D721Med (cell line): ENCODE results near the gene CRABP2.

ENCODE experiments used
- DNase-seq: peaks from one replicate; pipeline ENCODE4 v3.0.0; 2011; ENCODE audit warnings: low spot score; ENCODE audit not compliant: insufficient read length
- FAIRE-seq: peaks from 2 replicates; lab custom pipeline; 2011; peaks lifted over from hg19 to GRCh38; lab: Jason Lieb, UNC
- TF ChIP-seq, protein P1 (sequence below): IDR thresholded peaks from 2 replicates; pipeline ENCODE4 v1.5.1; 2012; ENCODE audit warnings: mild to moderate bottlenecking, control low read depth; ENCODE audit not compliant: insufficient read depth; ENCODE audit errors: missing control alignments

Gene CRABP2

DNA sequence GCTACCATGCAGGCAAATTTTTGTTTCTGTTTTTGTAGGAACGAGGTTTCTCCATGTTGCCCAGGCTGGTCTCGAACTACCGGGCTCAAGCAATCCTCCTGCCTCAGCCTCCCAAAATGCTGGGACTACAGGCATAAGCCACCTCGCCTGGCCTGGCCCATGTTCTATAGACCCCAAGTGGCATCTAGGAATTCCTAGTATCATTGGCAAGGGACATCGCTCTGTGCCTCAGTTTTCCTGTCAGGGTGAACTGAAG lies 42.7 kb downstream of the CRABP2 start:
- FAIRE-seq = no peak
- TF ChIP-seq, protein P1, sequence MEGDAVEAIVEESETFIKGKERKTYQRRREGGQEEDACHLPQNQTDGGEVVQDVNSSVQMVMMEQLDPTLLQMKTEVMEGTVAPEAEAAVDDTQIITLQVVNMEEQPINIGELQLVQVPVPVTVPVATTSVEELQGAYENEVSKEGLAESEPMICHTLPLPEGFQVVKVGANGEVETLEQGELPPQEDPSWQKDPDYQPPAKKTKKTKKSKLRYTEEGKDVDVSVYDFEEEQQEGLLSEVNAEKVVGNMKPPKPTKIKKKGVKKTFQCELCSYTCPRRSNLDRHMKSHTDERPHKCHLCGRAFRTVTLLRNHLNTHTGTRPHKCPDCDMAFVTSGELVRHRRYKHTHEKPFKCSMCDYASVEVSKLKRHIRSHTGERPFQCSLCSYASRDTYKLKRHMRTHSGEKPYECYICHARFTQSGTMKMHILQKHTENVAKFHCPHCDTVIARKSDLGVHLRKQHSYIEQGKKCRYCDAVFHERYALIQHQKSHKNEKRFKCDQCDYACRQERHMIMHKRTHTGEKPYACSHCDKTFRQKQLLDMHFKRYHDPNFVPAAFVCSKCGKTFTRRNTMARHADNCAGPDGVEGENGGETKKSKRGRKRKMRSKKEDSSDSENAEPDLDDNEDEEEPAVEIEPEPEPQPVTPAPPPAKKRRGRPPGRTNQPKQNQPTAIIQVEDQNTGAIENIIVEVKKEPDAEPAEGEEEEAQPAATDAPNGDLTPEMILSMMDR = no peak
- DNase-seq = no peak

DNA sequence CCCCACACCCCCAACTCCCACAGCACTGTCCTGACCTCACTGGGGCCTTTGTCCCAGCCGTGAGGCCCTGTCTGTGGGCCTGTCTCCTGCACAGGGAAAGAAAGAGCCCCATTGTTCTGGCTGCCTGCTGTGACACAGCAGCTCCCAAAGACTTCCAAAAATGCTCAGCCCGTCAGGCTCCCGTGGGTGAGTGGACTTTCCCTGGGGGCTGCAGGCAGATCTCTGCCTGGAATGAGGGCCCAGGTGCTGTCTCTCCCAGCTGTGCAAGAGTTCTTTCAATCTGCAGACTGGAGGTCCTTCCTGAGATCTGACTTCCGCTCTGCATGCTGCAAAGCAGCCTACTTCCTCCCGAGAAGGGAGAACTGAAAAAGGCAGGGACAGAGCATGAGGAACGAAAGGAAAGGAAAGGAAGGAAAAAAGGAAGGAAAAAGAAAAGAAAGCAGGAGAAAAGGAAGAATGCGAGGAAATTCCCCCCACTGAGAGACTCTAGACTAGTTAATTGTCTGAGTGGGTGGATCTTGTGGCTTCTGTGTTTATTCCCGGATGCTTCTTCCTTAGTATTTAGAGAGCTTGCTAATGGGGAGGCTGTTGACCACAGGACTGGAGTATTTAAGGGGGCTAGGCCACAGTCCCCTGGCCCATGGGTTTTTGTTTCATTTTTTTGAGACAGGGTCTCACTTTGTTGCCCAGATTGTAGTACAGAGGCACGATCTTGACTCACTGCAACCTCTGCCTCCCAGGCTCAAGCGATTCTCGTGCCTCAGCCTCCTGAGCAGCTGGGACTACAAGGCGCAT lies 43.2 kb downstream of the CRABP2 start:
- FAIRE-seq (no peak), DNase-seq (no peak)
- TF ChIP-seq, protein P1 = no peak

DNA sequence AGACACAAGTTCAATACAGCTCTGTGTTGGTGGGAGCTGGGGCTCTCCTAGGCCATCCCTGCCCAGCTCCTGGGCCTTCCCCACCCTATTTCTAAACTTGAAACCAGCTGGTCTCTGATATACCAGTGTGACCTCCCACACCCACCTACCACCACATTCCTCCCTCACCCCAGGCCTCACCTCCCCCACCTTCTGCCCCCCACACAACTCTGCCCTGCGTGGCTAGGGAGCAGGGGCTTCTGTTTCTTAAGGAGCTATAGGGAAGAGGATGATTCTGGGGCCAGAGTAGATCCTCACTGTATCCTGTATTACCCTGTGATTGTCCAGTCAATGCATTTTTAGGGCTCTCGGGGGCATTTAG lies 44.7 kb downstream of the CRABP2 start:
- DNase-seq = no peak
- no peak for FAIRE-seq
- TF ChIP-seq, protein P1 = no peak

DNA sequence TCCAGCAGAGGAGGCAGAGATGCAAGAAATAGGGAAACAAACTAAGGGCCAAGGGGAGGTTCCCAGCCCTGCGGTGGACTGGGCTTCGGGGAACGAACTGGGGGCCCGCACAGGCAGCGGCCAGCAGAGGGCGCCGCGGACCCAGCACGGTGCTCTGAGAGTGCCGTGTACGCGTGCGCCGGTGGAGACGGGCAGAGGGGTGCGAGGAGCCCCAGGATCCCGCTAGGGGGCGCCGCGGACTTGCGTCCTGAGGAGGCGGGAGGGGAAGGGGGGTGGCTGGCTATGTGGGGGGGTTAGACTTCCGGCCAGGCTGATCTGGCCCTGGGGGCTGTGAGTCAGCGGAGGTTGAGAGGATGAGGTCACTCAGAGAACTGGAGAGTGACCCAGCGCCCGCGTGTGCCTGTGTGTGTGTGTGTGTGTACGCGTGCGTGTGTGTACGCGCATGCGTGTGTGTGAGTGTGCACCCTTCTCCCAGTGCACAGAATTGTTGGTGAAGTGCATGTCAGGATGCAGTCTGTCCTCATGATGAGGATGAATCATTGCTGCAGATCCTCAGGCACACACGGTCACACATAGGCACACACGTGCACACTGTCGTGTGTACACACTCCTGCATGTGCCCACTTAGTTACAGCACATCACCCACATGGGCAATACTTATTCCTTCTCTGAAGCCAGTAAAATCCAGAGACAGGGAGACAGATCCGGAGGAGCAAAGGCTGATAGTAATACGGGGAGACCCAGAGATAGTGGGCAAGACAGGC lies 45.2 kb downstream of the CRABP2 start:
- TF ChIP-seq, protein P1 = peak; percentile 99
- FAIRE-seq (no peak), DNase-seq (peak; percentile 100)

DNA sequence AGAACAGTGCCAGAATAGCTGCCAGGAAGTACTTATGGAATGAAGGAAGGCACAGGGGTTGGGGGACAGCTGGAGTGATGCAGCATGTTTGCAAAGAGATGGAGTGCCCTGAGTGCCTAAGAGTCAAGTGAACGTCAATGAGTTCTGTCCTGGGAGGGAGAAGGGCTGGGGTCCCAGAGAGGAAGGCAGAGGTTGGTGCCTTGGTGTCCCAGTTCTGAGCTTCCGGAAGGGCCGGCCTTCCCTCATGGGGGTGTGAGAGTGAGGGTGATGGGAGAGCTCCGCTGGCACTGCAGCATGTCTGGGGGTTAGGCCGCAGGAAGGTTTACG lies 45.8 kb downstream of the CRABP2 start:
- DNase-seq = no peak
- TF ChIP-seq, protein P1 = no peak
- no peak for FAIRE-seq

DNA sequence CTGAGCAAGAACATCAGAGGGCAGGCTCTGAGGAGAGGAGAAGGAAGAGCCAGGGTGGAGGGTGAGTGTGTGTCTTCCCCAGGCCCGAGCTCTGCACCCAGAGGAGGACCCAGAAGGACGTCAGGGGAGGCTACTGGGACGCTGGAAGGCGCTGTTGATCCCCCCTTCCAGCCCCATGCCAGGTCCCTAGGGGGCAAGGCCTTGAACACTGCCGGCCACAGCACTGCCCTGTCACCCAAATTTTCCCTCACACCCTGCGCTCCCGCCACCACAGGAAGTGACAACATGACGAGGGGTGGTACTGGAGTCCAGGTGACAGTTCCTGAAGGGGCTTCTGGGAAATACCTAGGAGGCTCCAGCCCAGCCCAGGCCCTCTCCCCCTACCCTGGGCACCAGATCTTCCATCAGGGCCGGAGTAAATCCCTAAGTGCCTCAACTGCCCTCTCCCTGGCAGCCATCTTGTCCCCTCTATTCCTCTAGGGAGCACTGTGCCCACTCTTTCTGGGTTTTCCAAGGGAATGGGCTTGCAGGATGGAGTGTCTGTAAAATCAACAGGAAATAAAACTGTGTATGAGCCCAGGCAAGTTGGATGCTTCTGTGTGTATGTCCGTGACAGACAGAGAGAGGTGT lies 46.3 kb downstream of the CRABP2 start:
- TF ChIP-seq, protein P1 = no peak
- no peak for FAIRE-seq
- no peak for DNase-seq

DNA sequence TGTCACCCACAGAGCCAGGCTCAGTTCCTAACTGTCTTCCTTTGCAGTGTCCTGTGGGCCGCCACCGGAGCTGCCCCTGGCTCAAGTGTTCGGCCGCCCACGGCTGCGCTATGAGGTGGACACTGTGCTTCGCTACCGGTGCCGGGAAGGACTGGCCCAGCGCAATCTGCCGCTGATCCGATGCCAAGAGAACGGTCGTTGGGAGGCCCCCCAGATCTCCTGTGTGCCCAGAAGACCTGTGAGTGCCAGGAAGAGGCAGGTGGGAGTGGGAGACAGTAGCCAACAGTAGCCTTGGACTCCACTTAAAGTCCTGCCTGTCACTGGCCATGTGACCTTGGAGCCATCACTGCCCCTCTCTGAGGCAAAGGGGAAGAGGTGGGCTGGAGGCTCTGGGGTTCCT lies 46.9 kb downstream of the CRABP2 start:
- DNase-seq = no peak
- FAIRE-seq = no peak
- TF ChIP-seq, protein P1 = no peak
